ENCODE results near the gene SPDYE4.

DNA sequence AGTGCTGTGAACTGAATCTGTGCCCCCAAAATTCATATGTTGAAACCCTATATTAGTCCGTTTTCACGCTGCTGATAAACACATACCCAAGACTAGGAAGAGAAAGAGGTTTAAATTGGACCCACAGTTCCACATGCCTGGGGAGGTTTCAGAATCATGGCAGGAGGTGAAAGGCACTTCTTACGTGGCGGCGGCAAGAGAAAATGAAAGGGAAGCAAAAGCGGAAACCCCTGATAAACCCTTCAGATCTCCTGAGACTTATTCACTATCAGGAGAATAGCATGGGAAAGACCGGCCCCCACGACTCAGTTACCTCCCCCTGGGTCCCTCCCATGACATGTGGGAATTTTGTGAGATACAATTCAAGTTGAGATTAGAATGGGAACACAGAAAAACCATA is 3.7 kb upstream of the SPDYE4 start:
- TF ChIP-seq, protein P1, sequence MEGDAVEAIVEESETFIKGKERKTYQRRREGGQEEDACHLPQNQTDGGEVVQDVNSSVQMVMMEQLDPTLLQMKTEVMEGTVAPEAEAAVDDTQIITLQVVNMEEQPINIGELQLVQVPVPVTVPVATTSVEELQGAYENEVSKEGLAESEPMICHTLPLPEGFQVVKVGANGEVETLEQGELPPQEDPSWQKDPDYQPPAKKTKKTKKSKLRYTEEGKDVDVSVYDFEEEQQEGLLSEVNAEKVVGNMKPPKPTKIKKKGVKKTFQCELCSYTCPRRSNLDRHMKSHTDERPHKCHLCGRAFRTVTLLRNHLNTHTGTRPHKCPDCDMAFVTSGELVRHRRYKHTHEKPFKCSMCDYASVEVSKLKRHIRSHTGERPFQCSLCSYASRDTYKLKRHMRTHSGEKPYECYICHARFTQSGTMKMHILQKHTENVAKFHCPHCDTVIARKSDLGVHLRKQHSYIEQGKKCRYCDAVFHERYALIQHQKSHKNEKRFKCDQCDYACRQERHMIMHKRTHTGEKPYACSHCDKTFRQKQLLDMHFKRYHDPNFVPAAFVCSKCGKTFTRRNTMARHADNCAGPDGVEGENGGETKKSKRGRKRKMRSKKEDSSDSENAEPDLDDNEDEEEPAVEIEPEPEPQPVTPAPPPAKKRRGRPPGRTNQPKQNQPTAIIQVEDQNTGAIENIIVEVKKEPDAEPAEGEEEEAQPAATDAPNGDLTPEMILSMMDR (IDR thresholded peaks at IDR 0.05; ENCODE audit: low read depth, low read length, poor library complexity, severe bottlenecking): no peak
- TF ChIP-seq EZH2phosphoT487 (IDR thresholded peaks at IDR 0.05; ENCODE audit: borderline replicate concordance, low read length): no peak

Data from DOHH2 (cell line).